Liver (tissue), 3 donors: ENCODE results near the gene MBP.

Experiments used
- ATF3 ChIP-seq: IDR thresholded peaks from 2 replicates; pipeline ENCODE4 v1.6.1; 2016; ENCODE audit warnings: antibody characterized with exemption
- CTCF ChIP-seq: fragments of 150-350 bp; IDR thresholded peaks from 2 replicates; pipeline ENCODE4 v1.5.1; 2017; ENCODE audit warnings: improper control_type of control experiment, low read depth, low read length; ENCODE audit not compliant: missing input control
- GABPA ChIP-seq, 2 donors: IDR thresholded peaks in 1 of 2; conservative IDR thresholded peaks in 1 of 2; 2 replicates each; pipeline ENCODE4 v1.6.1; 2016; ENCODE audit warnings: antibody characterized with exemption in 2 of 2, mild to moderate bottlenecking in 1 of 2, moderate library complexity in 1 of 2
- MAX ChIP-seq: IDR thresholded peaks from 2 replicates; pipeline ENCODE4 v1.6.1; 2016; ENCODE audit warnings: antibody characterized with exemption
- RAD21 ChIP-seq, 2 donors: IDR thresholded peaks; 2 replicates each; pipeline ENCODE4 v1.6.1; 2016; ENCODE audit warnings: antibody characterized with exemption in 2 of 2, mild to moderate bottlenecking in 2 of 2
- SP1 ChIP-seq: IDR thresholded peaks from 2 replicates; pipeline ENCODE4 v1.6.1; 2018; ENCODE audit warnings: antibody characterized with exemption, mild to moderate bottlenecking
- TAF1 ChIP-seq: conservative IDR thresholded peaks from 2 replicates; pipeline ENCODE4 v1.6.1; 2016; ENCODE audit warnings: antibody characterized with exemption, mild to moderate bottlenecking
- ZBTB33 ChIP-seq: IDR thresholded peaks from 2 replicates; pipeline ENCODE4 v1.6.1; 2016; ENCODE audit warnings: antibody characterized with exemption
- donor health status: healthy.
- donor health status: healthy.

GRCh38 chr18:77058290-77058835 lies 74.2 kb downstream of the MBP start:
- TF ChIP-seq SP1 (no peak), CTCF (no peak), RAD21 (IDR thresholded peaks at IDR 0.05) (no peak), TAF1 (no peak), ATF3 (no peak), GABPA (IDR thresholded peaks at IDR 0.05 in 1 of 2, conservative IDR thresholded peaks at IDR 0.05 in 1 of 2) (no peak), ZBTB33 (no peak), MAX (no peak)
